IPS DF 6.9 (cell line): ENCODE measurements around the gene UBE2V1.
"Not testable (repeated sequence)": the region's sequence is repeated elsewhere in the genome, so short reads cannot be mapped to it uniquely, and the experiment has no call there.

Experiments used
- DNase-seq: peaks from one replicate; pipeline ENCODE4 v3.0.0-alpha.2; 2013; ENCODE audit warnings: low read depth, low spot score
- H3K27ac ChIP-seq: one replicate; pipeline ENCODE4 v1.5.1; 2013; ENCODE audit warnings: low read length, control low read depth
- H3K27me3 ChIP-seq: 2 replicates; pipeline ENCODE4 v1.6.1; 2013; ENCODE audit warnings: mild to moderate bottlenecking, low read length; ENCODE audit not compliant: control insufficient read depth, insufficient read depth
- H3K36me3 ChIP-seq: 2 replicates; pipeline ENCODE4 v1.6.1; 2013; ENCODE audit warnings: low read length; ENCODE audit not compliant: control insufficient read depth, insufficient read depth
- H3K4me1 ChIP-seq: 2 replicates; pipeline ENCODE4 v1.6.1; 2013; ENCODE audit warnings: low read length; ENCODE audit not compliant: control insufficient read depth, insufficient read depth
- H3K4me3 ChIP-seq: 2 replicates; pipeline ENCODE4 v1.5.1; 2013; ENCODE audit warnings: mild to moderate bottlenecking, low read length
- H3K9me3 ChIP-seq: 2 replicates; pipeline ENCODE4 v1.6.1; 2013; ENCODE audit warnings: low read length, inconsistent platforms; ENCODE audit not compliant: control insufficient read depth, insufficient read depth
- WGBS: extraction: QIAGEN DNeasy Blood & Tissue Kit; methylation state at CpG from one replicate; pipeline ENCODE4 v1.1.7; 2013; ENCODE audit warnings: mixed read lengths, missing lambda C conversion rate; ENCODE audit not compliant: insufficient read length, insufficient coverage; 5-methylcytosine and 5-hydroxymethylcytosine counted together

UBE2V1 gene

DNA sequence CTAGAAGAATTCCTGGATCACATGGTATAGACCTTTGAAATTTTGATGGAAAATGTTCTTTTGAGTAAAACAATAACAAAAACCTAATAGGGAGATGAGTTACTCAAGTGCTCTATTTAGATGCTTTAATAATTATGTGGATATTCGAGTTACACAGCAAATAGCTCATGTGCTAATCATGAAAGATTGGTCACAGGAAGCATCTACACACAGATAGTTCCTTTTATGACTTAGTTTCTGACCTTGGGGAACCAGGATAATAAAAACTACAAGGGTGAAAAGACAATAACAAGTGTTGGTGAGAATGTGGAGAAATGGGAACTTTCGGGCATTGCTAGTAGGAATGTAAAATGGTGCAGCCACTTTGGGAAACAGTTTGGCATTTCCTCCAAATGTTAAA, 19.7 kb downstream of the UBE2V1 start:
- no CpG with 5 or more reads among the region's 2 CpGs for WGBS
- Histone ChIP-seq H3K27me3 (no peaks in the 10 kb centered on the region), H3K36me3 (peaks cover 8% of the 10 kb centered on the region; the same call in 1 of the 2 replicates)

DNA sequence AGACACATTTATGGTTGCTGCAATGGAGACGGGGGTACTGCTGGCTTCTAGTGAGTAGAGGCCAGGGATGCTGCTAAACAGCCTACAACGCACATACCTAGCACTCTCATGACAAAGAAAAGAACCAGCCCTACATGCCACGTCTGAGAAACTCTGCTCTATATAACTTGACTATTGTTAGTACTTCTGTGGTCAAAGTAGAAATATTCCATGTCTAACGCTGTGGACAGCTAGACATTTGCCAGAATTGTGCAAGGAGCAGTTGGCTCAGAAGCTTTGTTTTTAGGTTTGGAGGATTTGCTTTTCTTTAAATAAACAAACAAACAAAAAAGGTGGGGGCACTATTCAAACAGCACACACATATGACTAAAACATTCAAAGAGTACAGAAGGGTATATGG, 20.5 kb downstream of the UBE2V1 start:
- no peak overlapping the region for H3K4me3 ChIP-seq
- H3K27me3 ChIP-seq: no peaks in the 10 kb centered on the region
- H3K27ac ChIP-seq: no peak overlapping the region
- peaks cover 8% of the 10 kb centered on the region; the same call in 1 of the 2 replicates for H3K36me3 ChIP-seq
- no peaks in the 10 kb centered on the region for H3K4me1 ChIP-seq
- DNase-seq: no peak
- H3K9me3 ChIP-seq: no peaks in the 10 kb centered on the region
- WGBS: no CpG with 5 or more reads among the region's 4 CpGs

More for the DNA sequence above, 19.7 kb downstream of the UBE2V1 start:
- no peak overlapping the region for H3K27ac ChIP-seq
- no peak overlapping the region for H3K4me3 ChIP-seq
- H3K4me1 ChIP-seq: peaks cover under 1% of the 10 kb centered on the region; the same call in 1 of the 2 replicates
- no peak for DNase-seq
- H3K9me3 ChIP-seq: no peaks in the 10 kb centered on the region

DNA sequence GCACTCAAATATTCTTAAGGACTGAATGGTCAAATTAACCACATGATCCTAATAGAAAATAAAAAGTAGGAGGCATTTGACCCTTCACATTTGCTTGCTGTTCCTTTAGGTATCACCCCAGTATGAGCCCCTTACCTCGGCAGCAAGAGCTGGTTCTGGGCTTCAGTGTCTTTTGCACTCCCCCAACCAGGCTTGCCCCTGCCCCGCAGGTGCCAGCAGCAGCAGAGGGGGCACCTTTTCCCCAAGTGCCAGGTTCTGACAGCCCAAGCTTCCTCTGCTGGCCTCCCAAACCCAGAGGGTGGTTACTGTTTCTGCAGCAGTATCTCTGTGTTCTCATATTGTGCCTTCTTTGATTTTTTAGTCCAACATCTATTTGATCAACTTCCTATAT, 23.2 kb downstream of the UBE2V1 start:
- no CpG with 5 or more reads among the region's 2 CpGs for WGBS
- H3K4me3 ChIP-seq: no peak overlapping the region
- H3K27me3 ChIP-seq: no peaks in the 10 kb centered on the region
- H3K4me1 ChIP-seq: no peaks in the 10 kb centered on the region
- DNase-seq: no peak
- no peaks in the 10 kb centered on the region for H3K9me3 ChIP-seq
- H3K36me3 ChIP-seq: peaks cover 5% of the 10 kb centered on the region; the same call in 1 of the 2 replicates
- no peak overlapping the region for H3K27ac ChIP-seq

GRCh38 chr20:50089140-50089786, 23.7 kb downstream of the UBE2V1 start:
- Histone ChIP-seq H3K27me3 (no peaks in the 10 kb centered on the region), H3K27ac (no peak overlapping the region), H3K9me3 (no peaks in the 10 kb centered on the region), H3K4me1 (no peaks in the 10 kb centered on the region), H3K4me3 (no peak overlapping the region), H3K36me3 (peaks cover 3% of the 10 kb centered on the region; the same call in 1 of the 2 replicates)
- no peak for DNase-seq
- no CpG with 5 or more reads among the region's 5 CpGs for WGBS

DNA sequence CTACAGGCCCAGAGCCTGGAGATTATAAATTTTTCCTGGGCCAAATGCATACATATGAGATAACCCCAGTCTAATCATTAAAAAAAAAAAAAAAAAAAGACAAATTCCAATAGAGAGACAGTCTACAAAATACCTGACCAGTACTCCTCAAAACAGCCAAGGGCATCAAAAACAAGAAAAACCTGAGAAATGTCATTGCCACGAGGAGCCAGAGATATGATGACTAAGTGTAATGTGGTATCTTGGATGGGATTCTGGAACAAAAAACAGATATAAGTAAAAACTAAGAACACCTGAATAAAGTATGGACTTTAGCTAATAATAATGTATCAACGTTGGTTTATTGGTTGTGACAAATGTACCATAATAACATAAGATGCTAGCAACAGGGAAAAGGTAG, 24.9 kb downstream of the UBE2V1 start:
- no CpG with 5 or more reads among the region's 2 CpGs for WGBS
- Histone ChIP-seq H3K4me1 (no peaks in the 10 kb centered on the region), H3K4me3 (no peak overlapping the region), H3K36me3 (peaks cover 4% of the 10 kb centered on the region; the same call in 1 of the 2 replicates), H3K9me3 (no peaks in the 10 kb centered on the region), H3K27ac (no peak overlapping the region), H3K27me3 (no peaks in the 10 kb centered on the region)
- DNase-seq: no peak

GRCh38 chr20:50085481-50086365, 27.2 kb downstream of the UBE2V1 start:
- no peak overlapping the region for H3K4me3 ChIP-seq

DNA sequence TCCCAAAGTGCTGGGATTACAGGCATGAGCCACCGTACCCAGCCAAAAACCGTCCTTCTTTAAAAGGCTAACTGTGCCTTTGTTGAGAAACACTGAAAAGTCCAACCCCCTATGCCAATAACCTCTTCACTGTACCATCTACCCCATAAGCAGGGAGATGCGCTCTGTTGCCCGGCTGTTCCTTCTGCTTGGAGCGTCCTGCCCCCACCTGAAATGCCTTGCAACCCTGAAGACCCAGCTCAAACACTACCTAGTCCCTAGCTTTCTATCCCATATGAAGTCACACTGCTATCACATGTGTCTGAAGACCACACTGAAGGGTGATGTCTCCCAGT, 27.8 kb downstream of the UBE2V1 start:
- Histone ChIP-seq H3K27me3 (no peaks in the 10 kb centered on the region), H3K36me3 (peaks cover 5% of the 10 kb centered on the region; the same call in 1 of the 2 replicates), H3K4me3 (no peak overlapping the region), H3K27ac (no peak overlapping the region), H3K4me1 (no peaks in the 10 kb centered on the region), H3K9me3 (no peaks in the 10 kb centered on the region)
- no peak for DNase-seq
- WGBS: no CpG with 5 or more reads among the region's 5 CpGs

More at GRCh38 chr20:50085481-50086365, 27.2 kb downstream of the UBE2V1 start:
- no CpG with 5 or more reads among the region's 10 CpGs for WGBS
- Histone ChIP-seq H3K27ac (no peak overlapping the region), H3K9me3 (no peaks in the 10 kb centered on the region), H3K27me3 (no peaks in the 10 kb centered on the region), H3K4me1 (no peaks in the 10 kb centered on the region), H3K36me3 (peaks cover 5% of the 10 kb centered on the region; the same call in 1 of the 2 replicates)
- DNase-seq: no peak

DNA sequence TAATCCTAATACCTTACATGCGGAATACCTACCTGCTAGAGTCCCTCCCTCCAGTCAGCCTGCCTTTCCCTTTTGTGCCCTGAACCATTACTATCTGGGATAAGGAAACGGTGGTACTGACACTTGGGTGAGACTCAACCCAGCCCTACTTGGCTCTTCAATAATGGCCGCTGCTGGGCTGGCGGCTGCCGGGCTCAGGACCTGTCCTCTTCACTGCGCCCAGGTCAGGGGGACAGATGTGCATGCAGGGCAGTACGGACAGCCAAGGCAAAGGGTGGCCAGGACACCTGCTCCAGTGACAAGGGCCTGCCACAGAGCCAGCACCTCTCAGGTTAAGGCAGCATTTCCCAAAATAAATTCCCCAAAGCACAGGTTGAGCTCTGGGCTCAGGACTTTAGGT, 29.9 kb downstream of the UBE2V1 start:
- no peak for DNase-seq
- H3K27ac ChIP-seq: no peak overlapping the region
- no peaks in the 10 kb centered on the region for H3K4me1 ChIP-seq
- H3K9me3 ChIP-seq: no peaks in the 10 kb centered on the region
- no peak overlapping the region for H3K4me3 ChIP-seq
- H3K36me3 ChIP-seq: peaks cover 3% of the 10 kb centered on the region; the same call in 1 of the 2 replicates
- H3K27me3 ChIP-seq: no peaks in the 10 kb centered on the region
- no CpG with 5 or more reads among the region's 7 CpGs for WGBS

DNA sequence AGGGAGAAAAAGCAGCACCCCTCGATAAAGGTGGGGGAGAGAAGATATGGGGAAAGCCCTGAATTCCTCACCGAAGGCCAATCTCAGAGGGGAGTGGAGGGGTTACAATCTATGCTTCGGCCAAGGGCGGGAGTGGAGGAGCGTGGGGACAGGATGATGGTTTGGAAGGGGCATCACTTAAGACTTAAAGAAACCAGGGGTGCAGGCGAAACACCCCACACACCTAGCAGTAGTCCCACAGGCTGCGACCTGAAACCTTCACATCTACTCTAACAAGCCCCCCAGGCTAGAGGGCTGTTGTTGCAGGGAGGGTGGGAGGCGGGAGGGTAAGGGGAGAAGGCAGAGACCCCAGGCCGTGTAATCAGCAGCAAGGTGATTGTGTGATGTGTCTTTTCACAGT, 30.9 kb downstream of the UBE2V1 start:
- not testable (repeated sequence) for H3K9me3 ChIP-seq, H3K27me3 ChIP-seq, DNase-seq, H3K4me3 ChIP-seq, H3K4me1 ChIP-seq, H3K36me3 ChIP-seq, H3K27ac ChIP-seq
- WGBS: no CpG with 5 or more reads among the region's 9 CpGs

GRCh38 chr20:50077818-50078601, 34.9 kb downstream of the UBE2V1 start:
- no peaks in the 10 kb centered on the region for H3K27me3 ChIP-seq
- no peak for DNase-seq
- no peak overlapping the region for H3K4me3 ChIP-seq
- WGBS: no CpG with 5 or more reads among the region's 17 CpGs
- H3K9me3 ChIP-seq: no peaks in the 10 kb centered on the region
- H3K36me3 ChIP-seq: peaks cover under 1% of the 10 kb centered on the region; the same call in 1 of the 2 replicates
- H3K27ac ChIP-seq: no peak overlapping the region
- H3K4me1 ChIP-seq: peaks cover 2% of the 10 kb centered on the region; the same call in 1 of the 2 replicates
